HG03521 (cell line): Measurements from ENCODE around the gene ATP5F1B.

Source experiments
- ATAC-seq: cut with Tn5 transposase; IDR thresholded peaks from one replicate; pipeline ENCODE4 v1.9.1; 2021; ENCODE audit warnings: mild to moderate bottlenecking, moderate library complexity; ENCODE audit not compliant: unreplicated experiment

The ATP5F1B gene

DNA sequence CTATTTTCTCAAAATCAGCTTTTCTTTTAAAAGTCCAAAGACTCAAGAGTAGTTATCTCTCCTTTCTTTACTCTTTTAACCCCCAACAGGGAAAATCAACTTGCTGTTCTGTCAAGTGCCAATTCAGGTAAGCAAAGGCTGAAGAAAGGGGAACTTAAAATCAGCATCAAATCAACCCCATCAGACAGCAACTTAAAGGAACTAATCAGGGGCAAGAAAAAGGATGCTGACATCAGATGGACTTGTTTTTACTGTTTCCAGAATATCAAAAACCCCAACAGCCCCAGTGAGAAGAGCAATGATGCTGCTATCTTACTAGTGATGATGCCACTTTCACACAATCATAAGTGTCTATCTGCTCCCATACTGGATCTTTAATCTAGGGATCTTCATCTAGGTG lies 19.1 kb downstream of the ATP5F1B start:
- ATAC-seq, result no peak

DNA sequence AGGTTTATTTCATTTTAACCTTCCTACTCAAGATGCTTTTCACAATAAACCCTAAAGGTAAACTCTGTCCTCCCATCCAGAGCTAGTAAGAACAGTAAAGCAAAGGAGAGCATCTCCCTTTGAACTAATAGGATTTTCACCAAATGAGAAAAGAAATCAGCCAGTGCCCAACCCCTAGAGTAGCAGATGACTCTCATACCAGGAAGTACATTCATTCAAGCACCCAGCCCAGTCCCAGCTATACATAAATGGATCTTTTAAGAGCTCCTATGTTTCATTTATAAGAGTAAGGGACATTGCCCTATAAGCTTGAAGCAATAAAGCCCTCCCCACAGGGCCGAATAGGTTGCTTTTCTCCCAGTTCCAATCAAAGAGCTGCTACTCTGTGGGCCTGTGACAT lies 23.2 kb downstream of the ATP5F1B start:
- no peak for ATAC-seq

- ATAC-seq, result no peak
These were observed 28.9 kb downstream of the ATP5F1B start for GRCh38 chr12:56616925-56617324.

DNA sequence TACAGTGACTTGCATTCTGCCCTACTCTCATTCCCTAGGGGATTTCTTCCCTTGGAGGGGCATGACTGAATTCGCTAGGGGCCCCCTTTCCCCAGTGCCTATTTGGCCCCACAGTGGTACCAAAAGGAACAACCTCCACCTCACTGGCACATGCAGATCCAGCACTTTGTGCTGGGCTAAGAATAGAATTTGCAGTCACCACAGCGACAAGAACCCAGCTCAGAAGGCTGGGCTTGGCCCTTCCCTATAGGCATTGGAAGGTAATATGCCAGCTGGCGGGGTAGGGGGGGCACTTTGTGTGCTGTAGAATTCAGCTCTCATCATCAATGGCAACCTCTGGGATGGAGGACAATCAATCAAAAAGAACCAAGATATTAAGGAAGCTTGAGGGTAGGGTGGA lies 29.5 kb downstream of the ATP5F1B start:
- no peak for ATAC-seq

DNA sequence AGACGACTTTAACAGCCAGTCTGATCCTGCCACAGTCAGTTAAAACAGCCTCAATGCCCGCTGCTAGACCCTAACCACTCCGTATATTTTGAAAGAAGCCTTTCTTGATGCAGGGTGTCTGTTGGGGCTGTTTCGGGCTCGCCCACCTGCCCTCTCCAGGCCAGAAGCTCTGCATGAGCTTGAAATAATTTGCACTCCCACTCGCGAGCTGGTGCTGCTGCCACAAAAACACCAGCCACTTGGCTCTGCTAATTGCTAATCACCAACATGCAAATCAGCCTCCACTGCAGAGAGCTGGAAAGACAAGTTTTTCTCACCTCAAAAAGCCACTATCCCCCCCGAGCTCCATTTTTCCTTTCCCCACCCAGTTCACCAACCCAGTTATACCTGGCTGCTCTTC lies 31.2 kb downstream of the ATP5F1B start:
- no peak for ATAC-seq

DNA sequence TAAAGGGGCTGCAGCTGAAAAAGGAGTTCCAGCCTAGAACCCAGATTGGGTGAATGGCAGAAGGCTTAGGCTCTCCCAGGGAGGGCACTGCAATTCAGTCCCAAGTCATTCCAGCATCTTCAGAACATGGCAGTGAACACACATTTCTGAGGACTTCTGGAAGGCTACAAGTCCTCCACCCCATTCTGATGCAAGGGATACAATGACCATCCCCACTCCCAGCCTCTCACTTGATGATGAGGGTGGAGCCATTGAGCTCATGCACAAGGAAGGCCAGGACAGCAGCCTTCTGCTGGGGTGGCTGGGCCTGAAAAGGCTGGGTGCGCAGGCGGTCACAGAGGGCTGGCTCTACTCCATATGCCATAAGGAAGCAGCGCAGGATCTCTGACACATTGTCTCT lies 41.4 kb downstream of the ATP5F1B start:
- ATAC-seq, result no peak

DNA sequence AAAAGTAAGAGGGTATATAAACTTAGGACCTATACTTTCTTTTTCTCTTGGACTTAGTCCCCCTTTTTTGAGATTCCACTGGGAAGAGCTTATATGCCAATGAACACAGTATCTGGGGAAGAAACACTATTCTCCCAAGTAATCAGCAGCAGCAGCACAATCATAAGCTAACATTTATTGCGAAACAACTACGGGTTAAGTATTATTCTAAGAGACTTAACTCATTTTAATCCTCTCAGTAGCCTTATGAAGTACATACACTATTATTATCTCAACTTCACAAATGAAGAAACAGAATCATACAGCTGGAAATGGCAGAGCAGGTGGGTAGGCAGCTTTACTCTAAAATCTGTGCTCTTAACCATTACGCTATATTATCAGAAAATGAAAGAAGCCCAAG lies 43.5 kb downstream of the ATP5F1B start:
- no peak for ATAC-seq

DNA sequence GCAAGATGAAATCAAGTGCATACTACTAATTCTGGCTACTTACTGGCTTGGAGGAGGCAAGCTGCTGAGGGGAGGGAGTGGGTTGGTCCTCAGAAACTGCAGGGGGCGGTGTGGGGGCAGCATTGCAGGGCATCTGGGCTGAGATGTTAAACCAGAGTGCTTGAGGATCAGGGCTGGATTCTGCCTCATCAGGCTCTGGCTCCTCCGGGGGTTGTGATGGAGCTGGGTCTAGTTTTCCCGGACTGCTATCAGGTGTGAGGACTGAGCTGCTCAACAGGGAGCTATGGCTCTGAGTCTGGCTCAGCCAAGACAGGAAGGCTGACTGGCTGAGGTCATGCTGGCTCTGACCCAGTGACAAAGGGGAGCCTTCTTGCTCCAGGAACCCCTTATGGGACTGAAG lies 44.3 kb downstream of the ATP5F1B start:
- ATAC-seq, result no peak

DNA sequence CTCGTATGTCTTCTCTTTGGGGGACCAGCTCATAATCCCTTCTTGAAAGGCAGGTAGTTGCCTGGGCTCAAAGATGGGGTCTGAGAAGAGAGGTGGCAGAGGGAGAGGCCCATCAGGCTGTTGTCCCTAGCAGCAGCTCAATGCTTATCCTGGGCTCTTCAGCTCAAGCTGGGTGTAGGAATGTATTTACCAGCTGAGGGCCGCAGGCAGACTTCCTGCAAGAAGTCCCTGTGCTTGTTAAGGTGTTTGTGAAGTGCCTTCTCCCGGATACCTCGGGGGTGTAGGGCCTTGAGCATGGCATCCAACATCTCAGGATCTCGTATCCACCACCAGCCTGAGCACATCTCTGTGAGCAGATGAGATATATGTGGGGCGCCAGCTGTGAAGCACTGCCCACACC lies 45.0 kb downstream of the ATP5F1B start:
- ATAC-seq, result no peak

DNA sequence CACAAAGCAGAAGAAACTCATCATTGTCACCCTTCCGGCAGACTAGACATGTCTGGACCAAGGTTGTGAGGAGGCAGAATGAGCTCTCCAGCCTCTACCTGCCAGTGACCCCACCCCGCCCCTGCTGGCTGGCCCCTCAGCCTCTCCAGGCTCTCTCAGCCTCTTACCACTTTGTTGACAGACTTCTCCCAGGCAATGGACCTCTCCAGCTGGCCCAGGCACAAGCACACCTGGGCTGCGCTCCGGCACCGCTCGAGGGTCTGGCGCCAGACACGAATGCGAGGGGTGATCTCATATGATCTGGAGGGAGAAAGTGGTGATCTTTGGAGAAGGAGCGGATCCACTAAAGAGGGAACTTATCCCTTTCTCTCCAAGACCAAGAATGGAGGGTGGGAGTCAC lies 46.0 kb downstream of the ATP5F1B start:
- ATAC-seq, result no peak

GRCh38 chr12:56599041-56599440 lies 46.7 kb downstream of the ATP5F1B start:
- no peak for ATAC-seq

GRCh38 chr12:56596815-56597214 lies 49.0 kb downstream of the ATP5F1B start:
- no peak for ATAC-seq

DNA sequence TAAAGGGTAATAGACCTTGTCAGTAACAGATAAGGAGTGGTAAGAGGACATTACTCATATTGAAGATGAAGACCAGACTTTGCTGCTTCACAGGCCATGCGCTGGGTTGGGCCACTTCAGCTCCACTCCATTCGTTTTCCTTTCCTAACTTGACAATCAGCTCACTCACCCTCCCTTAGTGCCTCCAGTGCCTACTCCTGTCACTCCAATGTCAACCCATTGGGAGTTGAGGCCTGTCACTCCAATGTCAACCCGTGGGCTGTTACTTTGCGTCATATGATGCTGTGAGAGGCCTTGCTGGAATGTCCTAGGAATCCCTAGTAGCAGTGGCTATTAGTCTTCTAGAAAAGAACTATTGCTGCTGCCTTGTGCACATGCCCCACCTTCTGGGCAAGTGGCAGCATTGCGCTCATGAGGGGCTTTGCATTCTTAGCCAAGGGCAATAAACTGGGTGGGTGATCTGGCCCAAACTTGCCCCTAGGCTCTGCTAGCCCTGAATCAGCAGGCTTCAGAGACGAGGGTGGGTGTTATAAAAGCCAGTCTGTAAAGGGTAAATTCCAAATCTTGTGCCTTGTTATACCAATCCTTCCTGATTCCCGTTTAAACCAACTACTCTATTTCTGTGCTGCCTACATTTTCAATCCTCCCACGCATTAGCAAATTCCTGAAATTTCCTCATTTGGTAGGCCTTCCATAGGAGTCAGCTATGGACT lies 51.7 kb downstream of the ATP5F1B start:
- no peak for ATAC-seq

GRCh38 chr12:56591961-56592360 lies 53.8 kb downstream of the ATP5F1B start:
- ATAC-seq, result no peak

- no peak for ATAC-seq
These were observed 54.7 kb downstream of the ATP5F1B start for GRCh38 chr12:56591126-56591525.

DNA sequence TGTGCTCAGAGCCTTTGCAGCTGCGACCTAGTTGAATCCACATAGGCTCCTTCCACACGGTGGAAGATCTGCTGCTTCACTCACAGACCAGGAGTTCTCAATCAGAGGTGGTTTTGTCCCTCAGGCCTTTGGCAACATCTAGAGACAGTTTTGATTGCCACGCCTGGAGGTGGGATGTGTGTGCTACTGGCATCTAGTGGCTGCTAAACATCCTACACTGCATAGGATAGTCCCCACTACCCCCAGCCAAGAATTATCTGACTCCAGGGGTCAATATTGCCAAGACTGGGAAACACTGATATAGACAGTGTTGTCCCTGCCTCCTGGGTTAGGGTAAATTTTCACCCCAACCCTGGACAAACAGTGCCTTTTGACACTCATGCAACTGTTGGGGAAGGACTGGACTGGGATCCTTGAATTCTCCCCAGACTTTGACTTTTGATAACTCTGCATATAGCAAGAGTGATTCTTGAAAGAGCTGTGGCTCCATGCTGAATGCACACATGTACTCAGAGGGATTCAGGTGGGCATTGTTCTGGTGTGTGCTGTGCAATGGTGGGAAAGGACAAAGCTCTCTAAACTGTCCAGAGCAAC lies 55.5 kb downstream of the ATP5F1B start:
- ATAC-seq, result peak; percentile 62

GRCh38 chr12:56589783-56590182 lies 56.0 kb downstream of the ATP5F1B start:
- no peak for ATAC-seq
